Sigmoid colon (tissue), 4 donors: ENCODE results near the gene CEP128.

ENCODE experiments used
- EP300 ChIP-seq, 4 donors: sonication (generic); formaldehyde crosslinking; IDR thresholded peaks; one replicate each; pipeline ENCODE4 v1.6.1; 2017; ENCODE audit warnings: antibody characterized with exemption in 4 of 4
- POLR2A ChIP-seq, 2 donors: fragments of 450-650 bp; IDR thresholded peaks; one replicate each; pipeline ENCODE4 v1.6.1; 2016; ENCODE audit warnings: antibody characterized with exemption in 2 of 2, mild to moderate bottlenecking in 2 of 2, moderate library complexity in 2 of 2
- POLR2AphosphoS5 ChIP-seq, 4 donors: sonication (generic); formaldehyde crosslinking; IDR thresholded peaks; one replicate each; pipeline ENCODE4 v1.6.1; 2017; ENCODE audit warnings: antibody characterized with exemption in 4 of 4
- TF ChIP-seq, protein P1 (sequence below), 4 experiments: fragments of 450-650 bp in 3 of 4; fragments of 200-600 bp in 1 of 4; IDR thresholded peaks; one replicate each; pipeline ENCODE4 v1.5.1; 2016 to 2019; ENCODE audit warnings: antibody characterized with exemption in 4 of 4, mild to moderate bottlenecking in 3 of 4, moderate library complexity in 2 of 4

- no peak for TF ChIP-seq POLR2AphosphoS5 (IDR thresholded peaks at IDR 0.05)
- no peak for TF ChIP-seq POLR2A (IDR thresholded peaks at IDR 0.05)
- TF ChIP-seq, protein P1, sequence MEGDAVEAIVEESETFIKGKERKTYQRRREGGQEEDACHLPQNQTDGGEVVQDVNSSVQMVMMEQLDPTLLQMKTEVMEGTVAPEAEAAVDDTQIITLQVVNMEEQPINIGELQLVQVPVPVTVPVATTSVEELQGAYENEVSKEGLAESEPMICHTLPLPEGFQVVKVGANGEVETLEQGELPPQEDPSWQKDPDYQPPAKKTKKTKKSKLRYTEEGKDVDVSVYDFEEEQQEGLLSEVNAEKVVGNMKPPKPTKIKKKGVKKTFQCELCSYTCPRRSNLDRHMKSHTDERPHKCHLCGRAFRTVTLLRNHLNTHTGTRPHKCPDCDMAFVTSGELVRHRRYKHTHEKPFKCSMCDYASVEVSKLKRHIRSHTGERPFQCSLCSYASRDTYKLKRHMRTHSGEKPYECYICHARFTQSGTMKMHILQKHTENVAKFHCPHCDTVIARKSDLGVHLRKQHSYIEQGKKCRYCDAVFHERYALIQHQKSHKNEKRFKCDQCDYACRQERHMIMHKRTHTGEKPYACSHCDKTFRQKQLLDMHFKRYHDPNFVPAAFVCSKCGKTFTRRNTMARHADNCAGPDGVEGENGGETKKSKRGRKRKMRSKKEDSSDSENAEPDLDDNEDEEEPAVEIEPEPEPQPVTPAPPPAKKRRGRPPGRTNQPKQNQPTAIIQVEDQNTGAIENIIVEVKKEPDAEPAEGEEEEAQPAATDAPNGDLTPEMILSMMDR (IDR thresholded peaks at IDR 0.05), result no peak
- no peak for TF ChIP-seq EP300 (IDR thresholded peaks at IDR 0.05)
Measured at GRCh38 chr14:80944861-80945617, 3.5 kb upstream of the CEP128 start.
